SH-SY5Y (cell line): ENCODE data around the gene CACNA1S.

Experiments used
- GATA2 ChIP-seq: IDR thresholded peaks from 2 replicates; pipeline ENCODE4 v1.6.1; 2011; ENCODE audit warnings: mild to moderate bottlenecking, low read depth, low read length
- GATA3 ChIP-seq: IDR thresholded peaks from 2 replicates; pipeline ENCODE4 v1.6.1; 2011; ENCODE audit warnings: low read depth, mild to moderate bottlenecking, low read length, moderate library complexity

GRCh38 chr1:201110616-201111015 lies 1.6 kb downstream of the CACNA1S start:
- TF ChIP-seq GATA3 (no peak), GATA2 (no peak)
